Ascending aorta (tissue), 2 donors: Measurements from ENCODE around the gene SNX25. TPM values are rescaled to one million over a fixed set of nuclear protein-coding genes. Genes with fewer than 3 reads are reported as not detected.

Experiments
- DNase-seq, 2 donors: peaks; one replicate each; pipeline ENCODE4 v3.0.0-alpha.2; 2019; ENCODE audit warnings: low spot score in 2 of 2
- H3K27ac ChIP-seq, 2 donors: fragments of 200-600 bp; sonication (generic); one replicate each; pipeline ENCODE4 v1.5.1; 2016 to 2017; ENCODE audit warnings: mild to moderate bottlenecking in 1 of 2
- H3K27me3 ChIP-seq: fragments of 200-600 bp; sonication (generic); one replicate; pipeline ENCODE4 v1.5.1; 2017
- H3K36me3 ChIP-seq, 2 donors: fragments of 200-600 bp; sonication (generic); one replicate each; pipeline ENCODE4 v1.5.1; 2016
- H3K4me1 ChIP-seq, 2 donors: fragments of 200-600 bp; sonication (generic); one replicate each; pipeline ENCODE4 v1.5.1; 2016 to 2017; ENCODE audit warnings: mild to moderate bottlenecking in 1 of 2
- H3K4me3 ChIP-seq, 2 donors: fragments of 200-600 bp; sonication (generic); one replicate each; pipeline ENCODE4 v1.5.1; 2016 to 2017; ENCODE audit warnings: mild to moderate bottlenecking in 1 of 2
- H3K9me3 ChIP-seq, 2 donors: fragments of 200-600 bp; sonication (generic); one replicate each; pipeline ENCODE4 v1.5.1; 2016
- intact Hi-C: fragments of 100-400 bp; cut with DNase I; formaldehyde crosslinking; loops from one replicate; pipeline ENCODE4 v1.15.1; 2023
- total RNA-seq: library from RNA; depleted of rRNA; stranded (reverse); fragments of >200 nt; gene quantifications from one replicate; pipeline ENCODE4 v1.1.0, GENCODE V29; 2016
- TF ChIP-seq, protein P1 (sequence below), 3 experiments: fragments of 200-600 bp in 2 of 3; fragments of 450-650 bp in 1 of 3; sonication (generic) in 2 of 3; IDR thresholded peaks; one replicate each; pipeline ENCODE4 v1.5.1; 2016 to 2019; ENCODE audit warnings: antibody characterized with exemption in 3 of 3, mild to moderate bottlenecking in 1 of 3, moderate library complexity in 1 of 3

SNX25 gene
- total RNA-seq, 1 donor from 2014 or later, result 18.7 TPM

DNA sequence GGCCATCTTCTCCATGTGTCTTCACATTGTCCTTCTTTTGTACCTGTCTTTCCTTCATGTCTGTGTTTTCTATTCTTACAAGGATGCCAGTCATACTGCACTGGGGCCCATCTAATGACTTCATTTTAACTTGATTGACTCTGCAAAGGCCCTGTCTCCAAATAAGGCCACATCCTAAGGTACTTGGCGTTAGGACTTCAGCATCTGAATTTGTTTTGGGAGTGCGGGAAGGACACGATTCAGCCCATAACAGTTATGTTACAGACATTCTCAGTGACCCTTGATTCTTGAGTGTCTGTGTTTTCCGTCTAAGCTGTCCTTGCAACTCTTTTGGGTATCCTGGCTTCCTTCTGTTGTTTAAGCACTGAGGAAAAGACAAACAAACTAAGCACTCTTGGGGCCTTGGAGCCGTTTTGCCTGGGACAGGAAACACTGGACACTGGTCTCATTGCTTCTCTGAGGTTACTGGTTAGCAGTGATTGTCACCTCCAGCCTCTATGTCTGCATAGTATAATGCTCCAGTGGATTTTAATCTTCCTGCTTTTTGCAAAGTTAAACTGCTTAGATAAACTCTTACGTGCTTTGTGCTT, 80.7 kb downstream of the SNX25 start:
- Histone ChIP-seq H3K36me3 (peaks cover 7 to 15% of the 10 kb centered on the region in 2 donors), H3K4me3 (no peak overlapping the region), H3K9me3 (no peaks in the 10 kb centered on the region), H3K27ac (peak overlapping the region in 1 of 2 donors; percentile 26), H3K4me1 (peaks cover 2 to 18% of the 10 kb centered on the region in 2 donors), H3K27me3 (no peaks in the 10 kb centered on the region)
- TF ChIP-seq, protein P1, sequence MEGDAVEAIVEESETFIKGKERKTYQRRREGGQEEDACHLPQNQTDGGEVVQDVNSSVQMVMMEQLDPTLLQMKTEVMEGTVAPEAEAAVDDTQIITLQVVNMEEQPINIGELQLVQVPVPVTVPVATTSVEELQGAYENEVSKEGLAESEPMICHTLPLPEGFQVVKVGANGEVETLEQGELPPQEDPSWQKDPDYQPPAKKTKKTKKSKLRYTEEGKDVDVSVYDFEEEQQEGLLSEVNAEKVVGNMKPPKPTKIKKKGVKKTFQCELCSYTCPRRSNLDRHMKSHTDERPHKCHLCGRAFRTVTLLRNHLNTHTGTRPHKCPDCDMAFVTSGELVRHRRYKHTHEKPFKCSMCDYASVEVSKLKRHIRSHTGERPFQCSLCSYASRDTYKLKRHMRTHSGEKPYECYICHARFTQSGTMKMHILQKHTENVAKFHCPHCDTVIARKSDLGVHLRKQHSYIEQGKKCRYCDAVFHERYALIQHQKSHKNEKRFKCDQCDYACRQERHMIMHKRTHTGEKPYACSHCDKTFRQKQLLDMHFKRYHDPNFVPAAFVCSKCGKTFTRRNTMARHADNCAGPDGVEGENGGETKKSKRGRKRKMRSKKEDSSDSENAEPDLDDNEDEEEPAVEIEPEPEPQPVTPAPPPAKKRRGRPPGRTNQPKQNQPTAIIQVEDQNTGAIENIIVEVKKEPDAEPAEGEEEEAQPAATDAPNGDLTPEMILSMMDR (IDR thresholded peaks at IDR 0.05), result no peak
- intact Hi-C loops, result no loop called here
- DNase-seq, result no peak

DNA sequence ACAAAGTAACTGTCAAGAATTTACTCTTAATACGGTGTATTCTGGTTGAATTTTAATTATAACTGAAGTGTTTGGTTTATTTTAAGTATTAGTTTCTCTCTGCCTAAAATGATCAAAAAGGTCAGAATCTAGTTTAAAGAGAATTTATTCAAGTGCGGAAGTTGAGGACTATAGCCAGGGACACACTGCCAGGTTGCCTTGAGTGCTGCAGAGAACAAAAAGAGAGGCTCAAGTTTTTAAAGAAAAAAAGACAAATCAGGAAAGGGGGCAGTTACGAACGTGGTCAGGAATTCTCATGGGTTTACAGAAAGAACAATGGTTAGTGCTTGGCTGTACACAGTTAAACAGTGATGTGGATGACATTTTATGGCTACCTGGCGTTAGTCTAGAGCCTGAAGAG, 81.3 kb downstream of the SNX25 start:
- Histone ChIP-seq H3K9me3 (no peaks in the 10 kb centered on the region), H3K4me3 (peak overlapping the region in 1 of 2 donors; percentile 4), H3K4me1 (peaks cover 2 to 18% of the 10 kb centered on the region in 2 donors), H3K36me3 (peaks cover 7 to 19% of the 10 kb centered on the region in 2 donors), H3K27ac (peak overlapping the region in 1 of 2 donors; percentile 26), H3K27me3 (no peaks in the 10 kb centered on the region)
- no peak for DNase-seq
- TF ChIP-seq, protein P1 (IDR thresholded peaks at IDR 0.05), result no peak
- intact Hi-C loops, result no loop called here

DNA sequence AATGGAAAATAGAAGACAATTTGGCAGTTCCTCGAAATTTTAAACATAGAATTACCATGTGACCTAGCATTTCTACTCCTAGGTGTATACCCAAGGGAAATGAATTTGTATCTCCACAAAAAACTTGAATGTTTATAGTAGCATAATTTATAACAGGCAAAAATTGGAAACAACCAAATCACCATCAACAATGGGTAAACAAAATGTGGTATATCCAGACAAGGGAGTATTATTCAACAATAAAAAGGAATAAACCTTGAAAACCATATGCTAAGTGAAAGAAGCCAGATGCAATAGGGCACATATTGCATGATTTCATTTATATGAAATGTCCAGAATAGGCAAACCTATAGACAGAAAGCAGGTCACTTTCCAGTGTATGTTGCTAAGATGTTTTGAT, 83.8 kb downstream of the SNX25 start:
- no peak overlapping the region for H3K4me3 ChIP-seq
- H3K36me3 ChIP-seq, result peaks cover 7 to 20% of the 10 kb centered on the region in 2 donors
- intact Hi-C loops, result no loop called here
- TF ChIP-seq, protein P1 (IDR thresholded peaks at IDR 0.05), result no peak
- no peaks in the 10 kb centered on the region for H3K9me3 ChIP-seq
- no peak overlapping the region for H3K27ac ChIP-seq
- H3K4me1 ChIP-seq, result peaks cover 0 to 5% of the 10 kb centered on the region in 2 donors
- no peak for DNase-seq
- H3K27me3 ChIP-seq, result no peaks in the 10 kb centered on the region

DNA sequence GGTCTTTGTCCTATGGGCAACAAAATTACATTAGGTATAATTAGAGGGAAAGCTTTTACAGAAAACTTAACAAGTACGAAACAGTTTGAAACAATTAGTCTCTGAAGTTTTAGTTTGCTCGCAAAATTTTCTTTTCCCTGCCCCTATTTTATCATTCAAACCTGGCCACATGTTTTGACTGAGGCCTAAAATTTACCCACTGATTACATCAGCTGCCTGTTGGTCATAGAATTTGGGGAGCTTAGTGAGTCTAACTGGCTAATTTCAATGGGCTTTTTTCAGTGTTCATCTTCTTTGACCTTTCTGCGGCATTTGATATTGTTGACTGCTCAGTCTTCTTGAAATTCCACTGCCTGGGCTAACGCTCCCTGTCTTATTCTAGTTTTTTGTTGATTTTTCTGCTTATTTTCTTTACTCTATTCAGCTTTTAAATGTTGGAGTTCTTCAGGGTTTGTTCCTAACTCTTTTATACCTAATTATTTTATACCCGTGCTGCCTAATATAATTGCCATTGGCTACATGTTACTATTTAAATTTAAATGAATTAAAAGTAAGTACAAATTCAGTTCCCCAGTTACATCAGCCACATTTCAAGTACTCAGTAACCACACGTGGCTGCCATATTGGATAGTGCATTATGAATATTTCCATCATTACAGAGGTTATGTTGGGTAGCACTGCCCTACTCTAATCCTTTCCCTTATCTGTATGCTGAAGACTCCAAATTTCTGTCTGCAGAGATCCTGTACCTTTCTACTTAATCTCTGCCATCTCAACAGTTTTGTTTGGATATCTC, 87.5 kb downstream of the SNX25 start:
- DNase-seq, result no peak
- H3K27me3 ChIP-seq, result no peaks in the 10 kb centered on the region
- H3K9me3 ChIP-seq, result no peaks in the 10 kb centered on the region
- no peak overlapping the region for H3K27ac ChIP-seq
- no peak overlapping the region for H3K4me3 ChIP-seq
- TF ChIP-seq, protein P1 (IDR thresholded peaks at IDR 0.05), result no peak
- no peaks in the 10 kb centered on the region for H3K4me1 ChIP-seq
- H3K36me3 ChIP-seq, result peaks cover 7 to 9% of the 10 kb centered on the region in 2 donors
- intact Hi-C loops, result no loop called here

DNA sequence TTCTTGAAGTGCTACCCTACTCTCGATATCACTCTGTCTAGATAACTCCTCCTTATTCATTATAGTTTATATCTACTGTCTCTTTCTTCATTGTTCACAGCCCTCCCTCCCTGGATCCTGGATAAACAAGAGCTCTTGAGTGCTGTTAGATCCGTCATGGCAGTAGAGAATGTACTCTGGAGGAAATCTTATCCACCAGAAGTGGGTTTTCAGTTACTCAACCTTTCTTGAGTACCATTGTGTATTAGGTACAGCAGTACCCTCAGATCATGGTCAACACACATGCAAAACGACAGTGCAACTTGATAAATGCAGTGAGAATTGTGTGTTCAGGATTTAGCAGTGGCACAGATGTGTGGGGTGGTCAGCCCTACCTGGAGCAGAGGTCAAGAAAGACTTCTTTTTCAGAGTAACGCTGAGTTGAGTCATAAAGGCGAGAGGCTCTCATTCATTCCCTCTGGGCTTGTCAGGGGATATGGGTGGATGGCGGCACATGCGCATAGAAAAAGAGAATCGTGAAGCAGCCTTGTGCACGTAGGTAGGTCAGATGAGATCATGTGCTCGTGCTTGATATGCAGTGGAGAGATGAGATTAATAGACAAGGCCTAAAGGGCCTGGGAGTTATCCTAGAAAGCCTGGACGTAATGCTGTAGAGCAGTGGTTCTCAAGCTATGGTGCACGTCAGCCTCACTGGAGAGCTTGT, 89.5 kb downstream of the SNX25 start:
- no peaks in the 10 kb centered on the region for H3K27me3 ChIP-seq
- TF ChIP-seq, protein P1 (IDR thresholded peaks at IDR 0.05), result no peak
- peaks cover 6 to 7% of the 10 kb centered on the region in 2 donors for H3K36me3 ChIP-seq
- no peak overlapping the region for H3K27ac ChIP-seq
- no peak overlapping the region for H3K4me3 ChIP-seq
- DNase-seq, result no peak
- intact Hi-C loops, result no loop called here
- H3K9me3 ChIP-seq, result no peaks in the 10 kb centered on the region
- no peaks in the 10 kb centered on the region for H3K4me1 ChIP-seq
